Stimulated activated CD4-positive, alpha-beta T cell treated with anti-CD3 and anti-CD28 coated beads, Interleukin-2, amount 100 ng/mL, for 24 hours (primary cell): ENCODE data around the gene SLC39A8.
"Not testable (repeated sequence)": the region's sequence is repeated elsewhere in the genome, so short reads cannot be mapped to it uniquely, and the experiment has no call there.

Experiments
- DNase-seq, 2 donors: peaks; one replicate each; pipeline ENCODE4 v3.0.0-alpha.2; 2020

The SLC39A8 gene

DNA sequence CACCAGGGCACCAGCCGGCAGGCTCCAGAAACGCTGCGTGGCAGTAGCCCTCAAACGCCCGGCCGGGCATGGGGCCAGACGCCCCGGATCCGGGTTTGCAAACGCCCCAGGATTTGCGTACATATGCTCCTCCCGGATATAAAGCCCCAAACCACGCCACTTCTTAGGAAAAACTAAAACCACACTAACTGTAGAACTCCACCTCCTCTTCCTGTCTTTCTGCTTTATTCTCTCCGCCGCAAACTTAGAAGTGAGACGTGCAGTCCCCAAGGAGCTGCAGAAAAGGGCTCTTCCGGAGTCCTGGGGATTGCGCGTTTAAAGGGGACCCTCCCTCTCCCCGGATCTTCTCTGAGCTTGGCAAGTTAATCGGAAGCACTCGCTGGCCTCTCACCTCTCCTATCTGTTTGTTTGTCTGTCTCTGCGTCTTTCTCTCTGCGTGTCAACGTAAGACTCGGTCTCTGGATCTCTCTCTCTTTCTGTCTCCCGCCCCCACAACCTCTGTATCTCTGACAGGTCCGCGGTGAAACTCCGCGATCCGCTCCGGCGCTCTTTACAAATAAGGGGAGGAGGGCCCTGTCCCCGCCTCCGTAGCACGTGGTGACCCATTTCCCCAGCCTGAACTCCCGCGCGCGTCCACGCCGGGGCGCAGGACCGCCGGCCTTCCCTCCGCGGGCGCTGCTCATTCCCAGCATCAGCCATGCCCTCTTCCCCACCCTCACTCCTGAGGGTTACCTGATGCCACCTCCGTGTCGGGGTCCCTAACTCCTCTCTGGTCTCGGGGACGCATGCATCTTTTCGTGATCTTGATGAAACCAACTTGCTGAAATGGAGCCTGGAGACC, at the start of gene SLC39A8:
TSS of gene SLC39A8 (minus strand) at position 529 of the 841 bp plus-strand sequence. CDS start 820 bp downstream, outside the sequence.
- DNase-seq = peak; percentile 89 to 90

- DNase-seq = no peak
These were observed 46.9 kb upstream of the SLC39A8 start for GRCh38 chr4:102392033-102392744.

DNA sequence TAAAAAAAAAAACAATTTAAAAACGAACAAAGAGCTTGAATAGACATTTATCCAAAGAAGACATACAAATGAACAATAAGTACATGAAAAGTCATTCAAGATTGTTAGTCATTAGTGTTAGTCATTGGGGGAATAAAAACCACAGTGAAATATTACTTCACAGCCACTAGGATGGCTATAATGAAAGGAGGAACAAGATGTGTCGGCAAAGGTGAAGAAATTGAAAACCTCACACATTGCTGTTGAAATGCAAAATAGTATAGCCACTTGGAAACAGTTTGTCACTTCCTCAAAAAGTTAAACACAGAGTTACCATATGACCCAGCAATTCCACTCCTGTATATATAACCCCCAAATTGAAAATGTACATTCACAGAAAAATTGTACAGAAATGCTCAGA, 45.2 kb upstream of the SLC39A8 start:
- no peak for DNase-seq

DNA sequence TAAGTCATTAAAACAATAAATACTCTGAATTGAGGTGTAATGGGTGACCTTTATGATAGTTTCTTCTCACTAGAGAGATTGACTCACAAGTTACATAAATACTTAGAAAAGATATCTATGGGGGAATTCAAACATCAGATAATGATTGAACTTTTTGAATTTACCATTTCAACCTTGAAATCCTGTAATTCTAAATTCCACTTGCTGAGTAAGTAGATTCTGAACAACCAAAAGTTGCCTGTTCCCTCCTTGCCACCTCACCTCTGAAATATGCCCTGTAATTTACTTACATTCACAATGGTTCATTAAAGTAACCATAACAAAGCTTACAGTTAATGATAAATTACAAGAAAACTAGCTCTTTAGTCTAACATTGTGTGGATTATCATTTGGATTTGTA, 43.3 kb upstream of the SLC39A8 start:
- DNase-seq = no peak

GRCh38 chr4:102387552-102388150, 42.4 kb upstream of the SLC39A8 start:
- no peak for DNase-seq

- no peak for DNase-seq
These were observed 41.7 kb upstream of the SLC39A8 start for GRCh38 chr4:102386966-102387365.

GRCh38 chr4:102380253-102380652, 35.0 kb upstream of the SLC39A8 start:
- not testable (repeated sequence) for DNase-seq

- DNase-seq = no peak
These were observed 17.7 kb upstream of the SLC39A8 start for GRCh38 chr4:102362922-102363432.

GRCh38 chr4:102358128-102358527, 12.8 kb upstream of the SLC39A8 start:
- no peak for DNase-seq

- not testable (repeated sequence) for DNase-seq
These were observed 12.4 kb upstream of the SLC39A8 start for GRCh38 chr4:102357637-102358036.

GRCh38 chr4:102356562-102357202, 11.4 kb upstream of the SLC39A8 start:
- DNase-seq = no peak

DNA sequence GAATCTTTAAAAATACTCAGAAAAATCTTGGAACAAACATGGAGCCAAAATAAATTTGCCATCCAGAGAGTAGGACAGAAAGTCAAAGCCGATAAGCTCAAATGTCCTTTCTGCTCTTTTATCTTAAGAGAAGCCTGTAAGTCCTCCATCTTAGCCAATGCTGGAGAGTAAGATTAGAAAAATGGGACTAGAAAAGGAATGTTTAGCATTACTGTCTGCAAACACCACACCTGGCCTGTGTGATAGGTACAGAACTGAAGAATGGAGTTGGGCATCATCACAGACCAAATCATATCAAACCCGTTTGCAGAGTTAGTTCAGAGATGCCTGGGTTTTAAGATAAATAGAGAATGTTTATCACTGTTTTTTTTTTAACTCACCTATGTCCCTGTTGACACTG, 10.5 kb upstream of the SLC39A8 start:
- no peak for DNase-seq

GRCh38 chr4:102354671-102355454, 9.6 kb upstream of the SLC39A8 start:
- DNase-seq = no peak

GRCh38 chr4:102352781-102353180, 7.5 kb upstream of the SLC39A8 start:
- DNase-seq = no peak

DNA sequence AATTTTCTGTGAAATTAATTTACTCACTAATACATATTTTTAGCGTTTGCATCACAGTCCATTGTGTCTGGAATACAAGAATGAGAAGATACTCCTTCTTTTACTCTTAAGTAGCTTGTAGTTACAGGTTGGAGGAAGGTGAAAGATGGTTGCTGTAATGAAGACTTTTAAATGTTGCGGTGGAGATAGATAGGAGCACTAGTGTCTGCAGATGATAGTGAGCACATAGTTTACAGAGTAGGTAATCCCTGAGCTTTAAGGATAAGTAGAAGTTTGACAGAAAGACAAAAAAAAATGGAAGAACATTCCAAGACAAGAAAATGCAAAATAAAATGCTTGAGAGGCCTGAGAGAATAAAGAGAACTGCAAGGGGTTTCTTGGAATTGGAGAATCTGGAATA, 5.4 kb upstream of the SLC39A8 start:
- DNase-seq = no peak

GRCh38 chr4:102348701-102349100, 3.4 kb upstream of the SLC39A8 start:
- DNase-seq = no peak

DNA sequence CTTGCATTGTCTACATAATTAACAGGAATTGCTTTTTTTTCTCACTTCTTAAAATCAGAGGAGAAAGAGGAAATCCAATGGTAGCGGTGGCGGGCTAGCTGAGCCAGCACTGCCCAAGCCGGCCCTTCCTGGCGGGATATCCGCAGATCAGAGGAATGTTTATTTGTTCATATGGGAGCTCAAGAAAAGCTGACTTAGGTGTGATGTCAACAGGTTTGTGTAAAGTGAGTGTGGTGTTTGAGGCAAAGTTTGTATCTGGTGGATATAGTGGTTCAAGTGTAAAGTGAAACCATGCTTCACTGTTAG, 466 bp upstream of the SLC39A8 start:
- DNase-seq = no peak

GRCh38 chr4:102344520-102344953, 745 bp downstream of the SLC39A8 start:
- DNase-seq = peak; percentile 69 to 73

DNA sequence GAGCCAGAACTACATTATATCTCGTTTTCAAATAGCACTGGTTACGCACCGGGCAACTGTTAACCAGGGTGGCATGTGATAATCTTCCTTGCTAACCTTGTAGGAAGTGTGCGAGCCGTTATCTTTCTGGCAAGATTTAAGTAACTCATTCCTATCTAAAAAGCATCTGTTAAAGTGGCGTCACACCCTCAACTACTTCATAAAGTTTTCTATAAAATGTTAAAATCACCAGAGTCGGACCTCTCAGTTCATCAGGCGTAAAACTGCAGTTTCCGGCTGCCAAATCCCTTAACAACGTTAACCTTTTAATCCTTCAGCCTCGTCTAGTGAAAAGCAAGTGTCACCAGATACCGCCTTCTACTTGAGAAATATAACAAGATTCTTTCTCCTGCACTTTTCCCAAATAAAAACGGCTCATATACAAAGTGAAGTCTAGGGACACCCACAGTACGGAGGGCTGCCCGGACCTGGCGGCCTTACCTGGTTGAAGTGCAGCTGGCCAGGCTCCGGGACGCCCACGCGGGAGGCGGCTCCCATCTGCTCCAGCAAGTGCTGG, 1.2 kb downstream of the SLC39A8 start:
- DNase-seq = peak; percentile 74 to 81

DNA sequence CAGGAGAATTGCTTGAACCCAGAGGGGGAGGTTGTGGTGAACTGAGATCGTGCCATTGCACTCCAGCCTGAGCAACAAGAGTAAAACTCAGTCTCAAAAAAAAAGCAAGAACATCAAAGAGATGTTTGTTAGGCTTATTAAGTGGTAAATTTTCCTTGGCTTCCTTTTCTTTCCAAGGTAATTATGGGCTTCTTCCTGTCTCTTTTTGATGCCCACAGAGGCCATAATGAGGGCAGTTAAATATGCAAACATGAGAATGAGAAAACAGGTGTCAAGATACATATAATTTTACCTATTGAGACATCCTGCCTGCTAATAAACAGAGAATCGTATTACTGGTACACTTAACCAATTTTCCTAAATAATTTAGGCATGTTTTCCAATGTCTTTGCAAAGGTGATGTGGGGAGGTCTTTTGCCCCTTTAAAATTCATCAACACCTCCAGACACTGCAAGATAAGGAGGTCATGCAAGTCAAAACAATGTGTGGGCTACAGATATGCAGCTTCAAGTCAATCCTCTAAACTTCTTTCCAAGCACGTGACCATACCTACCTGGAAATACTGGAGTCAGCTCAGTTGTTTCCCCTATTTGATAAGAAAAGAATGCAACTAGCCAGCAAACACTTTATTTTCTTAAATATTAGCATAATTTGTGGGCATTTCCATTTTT, 2.7 kb downstream of the SLC39A8 start:
- no peak for DNase-seq

GRCh38 chr4:102341201-102341600, 4.1 kb downstream of the SLC39A8 start:
- no peak for DNase-seq
